Loucy (cell line): ENCODE measurements around the gene RERE.

Experiments used
- H2AFZ ChIP-seq: fragments of 200-600 bp; sonication (generic); 2 replicates; pipeline ENCODE4 v1.6.0; 2016; ENCODE audit warnings: antibody characterized with exemption, mild to moderate bottlenecking, low read length, moderate library complexity
- H3F3A ChIP-seq: fragments of 200-600 bp; 2 replicates; pipeline ENCODE4 v1.6.0; 2016; ENCODE audit warnings: antibody characterized with exemption, low read depth, mild to moderate bottlenecking
- H3K27me3 ChIP-seq: fragments of 200-600 bp; sonication (generic); 2 replicates; pipeline ENCODE4 v1.6.1; 2014; ENCODE audit warnings: low read length, mild to moderate bottlenecking; ENCODE audit not compliant: insufficient read depth, poor library complexity, severe bottlenecking
- H3K36me3 ChIP-seq: fragments of 200-600 bp; sonication (generic); 2 replicates; pipeline ENCODE4 v1.6.1; 2016; ENCODE audit warnings: low read length; ENCODE audit not compliant: insufficient read depth
- H3K4me1 ChIP-seq: fragments of 200-600 bp; sonication (generic); 2 replicates; pipeline ENCODE4 v1.5.1; 2014; ENCODE audit warnings: low read length, mild to moderate bottlenecking; ENCODE audit not compliant: insufficient read depth, poor library complexity, severe bottlenecking
- H3K4me2 ChIP-seq: fragments of 200-600 bp; sonication (generic); 2 replicates; pipeline ENCODE4 v1.6.0; 2014; ENCODE audit warnings: antibody characterized with exemption, low read length, low read depth, mild to moderate bottlenecking; ENCODE audit not compliant: poor library complexity, severe bottlenecking
- H3K4me3 ChIP-seq: fragments of 200-600 bp; sonication (generic); 2 replicates; pipeline ENCODE4 v1.5.1; 2014; ENCODE audit warnings: low read length, mild to moderate bottlenecking, mixed read lengths; ENCODE audit not compliant: poor library complexity, severe bottlenecking
- H3K79me2 ChIP-seq: fragments of 200-600 bp; sonication (generic); 2 replicates; pipeline ENCODE4 v1.6.1; 2014; ENCODE audit warnings: low read length; ENCODE audit not compliant: insufficient read depth
- H3K9ac ChIP-seq: fragments of 200-600 bp; sonication (generic); 2 replicates; pipeline ENCODE4 v1.6.0; 2014; ENCODE audit warnings: mild to moderate bottlenecking, low read depth, low read length, moderate library complexity; ENCODE audit not compliant: poor library complexity, severe bottlenecking
- H3K9me2 ChIP-seq: fragments of 200-600 bp; sonication (generic); replicated peaks from 2 replicates; pipeline ENCODE4 v1.6.1; 2016; ENCODE audit warnings: low read depth, low read length, mixed read lengths
- H3K9me3 ChIP-seq: fragments of 200-600 bp; sonication (generic); 2 replicates; pipeline ENCODE4 v1.6.1; 2014; ENCODE audit warnings: mild to moderate bottlenecking, antibody characterized with exemption, low read length, low read depth; ENCODE audit not compliant: insufficient read depth
- H4K20me1 ChIP-seq: fragments of 200-600 bp; sonication (generic); 2 replicates; pipeline ENCODE4 v1.6.0; 2014; ENCODE audit warnings: antibody characterized with exemption, low read length, mild to moderate bottlenecking; ENCODE audit not compliant: insufficient read depth, poor library complexity, severe bottlenecking
- CTCF ChIP-seq: fragments of 200-600 bp; sonication (generic); conservative IDR thresholded peaks from 2 replicates; pipeline ENCODE4 v1.5.1; 2014; ENCODE audit warnings: mild to moderate bottlenecking, antibody characterized with exemption, low read length
- EZH2phosphoT487 ChIP-seq: fragments of 200-600 bp; IDR thresholded peaks from 2 replicates; pipeline ENCODE4 v1.6.1; 2018; ENCODE audit warnings: antibody characterized with exemption, mild to moderate bottlenecking, moderate library complexity, borderline replicate concordance

RERE gene

GRCh38 chr1:8641377-8641997, 176.0 kb downstream of the RERE start:
- Histone ChIP-seq H3K9me2 (no peaks in the 10 kb centered on the region), H3F3A (no peaks in the 10 kb centered on the region), H3K4me2 (no peak overlapping the region), H3K9me3 (no peaks in the 10 kb centered on the region), H3K4me3 (no peak overlapping the region), H2AFZ (no peak overlapping the region), H4K20me1 (peaks cover 5% of the 10 kb centered on the region), H3K9ac (no peak overlapping the region), H3K36me3 (no peaks in the 10 kb centered on the region), H3K27me3 (no peaks in the 10 kb centered on the region), H3K79me2 (peaks cover 15% of the 10 kb centered on the region; the same call in 1 of the 2 replicates), H3K4me1 (peaks cover 4% of the 10 kb centered on the region)
- TF ChIP-seq EZH2phosphoT487 (no peak), CTCF (no peak)

GRCh38 chr1:8640950-8641349, 176.5 kb downstream of the RERE start:
- Histone ChIP-seq H3K9ac (no peak overlapping the region), H3F3A (no peaks in the 10 kb centered on the region), H2AFZ (no peak overlapping the region), H3K4me3 (no peak overlapping the region), H3K4me2 (no peak overlapping the region), H4K20me1 (peaks cover 5% of the 10 kb centered on the region), H3K4me1 (peaks cover 4% of the 10 kb centered on the region), H3K27me3 (no peaks in the 10 kb centered on the region), H3K79me2 (peaks cover 10% of the 10 kb centered on the region; the same call in 1 of the 2 replicates), H3K9me2 (no peaks in the 10 kb centered on the region), H3K9me3 (no peaks in the 10 kb centered on the region), H3K36me3 (no peaks in the 10 kb centered on the region)
- no peak for TF ChIP-seq CTCF
- no peak for TF ChIP-seq EZH2phosphoT487

- peaks cover 7% of the 10 kb centered on the region; the same call in 1 of the 2 replicates for H3K79me2 ChIP-seq
- no peaks in the 10 kb centered on the region for H3K9me2 ChIP-seq
- H3K4me2 ChIP-seq, result no peak overlapping the region
- H3K9me3 ChIP-seq, result no peaks in the 10 kb centered on the region
- no peak overlapping the region for H3K4me3 ChIP-seq
- TF ChIP-seq EZH2phosphoT487, result no peak
- no peak for TF ChIP-seq CTCF
- no peaks in the 10 kb centered on the region for H3K36me3 ChIP-seq
- H3K27me3 ChIP-seq, result no peaks in the 10 kb centered on the region
- peaks cover 5% of the 10 kb centered on the region for H4K20me1 ChIP-seq
- H3K4me1 ChIP-seq, result peaks cover 4% of the 10 kb centered on the region
- H3K9ac ChIP-seq, result no peak overlapping the region
- no peak overlapping the region for H2AFZ ChIP-seq
- H3F3A ChIP-seq, result no peaks in the 10 kb centered on the region
Measured at GRCh38 chr1:8639148-8639547, 178.3 kb downstream of the RERE start.
